ENCODE measurements around the gene HPCA.

DNA sequence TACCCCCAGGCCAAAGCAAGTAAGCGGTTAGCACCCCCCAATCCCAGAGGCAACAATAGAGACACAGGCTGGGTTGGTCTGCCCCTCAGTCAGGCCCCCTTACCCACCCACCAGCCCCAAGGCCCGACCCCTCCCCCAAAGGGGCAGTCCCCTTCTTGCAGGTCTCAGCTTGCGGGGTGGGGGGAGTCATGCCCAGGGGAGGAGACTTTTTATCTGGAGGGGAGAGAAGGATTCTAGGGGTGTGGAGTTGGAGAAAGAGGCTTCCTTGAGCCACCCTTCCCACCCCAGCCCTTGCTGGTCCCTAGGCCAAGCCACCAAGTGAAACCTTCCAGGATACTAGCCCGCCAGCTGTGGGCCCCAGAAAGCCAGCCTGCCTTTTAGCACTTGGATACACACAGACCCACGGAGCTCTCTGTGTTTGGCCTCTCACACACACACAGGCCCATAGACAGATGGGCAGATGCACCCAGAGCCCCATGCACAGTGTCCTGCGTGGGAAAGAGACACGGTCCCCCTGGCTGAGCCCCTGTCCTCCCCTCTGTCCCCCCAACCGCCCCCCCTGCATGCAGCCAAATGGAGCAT, 7.8 kb downstream of the HPCA start:
- TF ChIP-seq, protein P1, sequence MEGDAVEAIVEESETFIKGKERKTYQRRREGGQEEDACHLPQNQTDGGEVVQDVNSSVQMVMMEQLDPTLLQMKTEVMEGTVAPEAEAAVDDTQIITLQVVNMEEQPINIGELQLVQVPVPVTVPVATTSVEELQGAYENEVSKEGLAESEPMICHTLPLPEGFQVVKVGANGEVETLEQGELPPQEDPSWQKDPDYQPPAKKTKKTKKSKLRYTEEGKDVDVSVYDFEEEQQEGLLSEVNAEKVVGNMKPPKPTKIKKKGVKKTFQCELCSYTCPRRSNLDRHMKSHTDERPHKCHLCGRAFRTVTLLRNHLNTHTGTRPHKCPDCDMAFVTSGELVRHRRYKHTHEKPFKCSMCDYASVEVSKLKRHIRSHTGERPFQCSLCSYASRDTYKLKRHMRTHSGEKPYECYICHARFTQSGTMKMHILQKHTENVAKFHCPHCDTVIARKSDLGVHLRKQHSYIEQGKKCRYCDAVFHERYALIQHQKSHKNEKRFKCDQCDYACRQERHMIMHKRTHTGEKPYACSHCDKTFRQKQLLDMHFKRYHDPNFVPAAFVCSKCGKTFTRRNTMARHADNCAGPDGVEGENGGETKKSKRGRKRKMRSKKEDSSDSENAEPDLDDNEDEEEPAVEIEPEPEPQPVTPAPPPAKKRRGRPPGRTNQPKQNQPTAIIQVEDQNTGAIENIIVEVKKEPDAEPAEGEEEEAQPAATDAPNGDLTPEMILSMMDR (IDR thresholded peaks at IDR 0.05), result no peak
- TF ChIP-seq POLR2A (IDR thresholded peaks at IDR 0.05), result no peak
